ENCODE results near the gene IL17RC. TPM values are rescaled to one million over a fixed set of nuclear protein-coding genes. Genes with fewer than 3 reads are reported as not detected.

IL17RC gene
- total RNA-seq, 1 experiment from 2014 or later: 6.8 TPM

GRCh38 chr3:9890249-9891071 lies 26.4 kb upstream of the IL17RC start, which contains the start of gene JAGN1:
Gene JAGN1 (plus strand): TSS chr3:9890610. CDS start chr3:9890723, 113 bp downstream.
- H3K4me3 Mint-ChIP-seq: peak within 1 kb of the TSS; percentile 97 to 98
- no CpG with 5 or more reads among the region's 62 CpGs for WGBS (ENCODE audit: extremely low coverage, insufficient read length, low lambda C conversion rate)
- TF ChIP-seq CTCF (conservative IDR thresholded peaks at IDR 0.05): no peak

More at GRCh38 chr3:9890249-9891071, 26.4 kb upstream of the IL17RC start, which contains the start of gene JAGN1:
- peak; percentile 91 for DNase-seq
- Histone ChIP-seq H4K8ac (replicated peaks; ENCODE audit: insufficient read length, low read depth, low read length) (no peak within 1 kb of the TSS), H2AK5ac (ENCODE audit: insufficient read length, low read length) (no peak within 1 kb of the TSS), H2BK120ac (ENCODE audit: low read depth, low read length, poor library complexity, severe bottlenecking) (no peak within 1 kb of the TSS), H3K4me2 (ENCODE audit: insufficient read depth, insufficient read length, low read length) (peak within 1 kb of the TSS; percentile 83), H2BK12ac (ENCODE audit: insufficient read length, low read depth, low read length) (no peak within 1 kb of the TSS), H3K18ac (ENCODE audit: insufficient read length, low read depth, low read length) (peak within 1 kb of the TSS; percentile 59), H2BK15ac (ENCODE audit: low read depth, low read length) (no peak within 1 kb of the TSS), H3K27ac (ENCODE audit: insufficient read length, low read depth, low read length) (no peak within 1 kb of the TSS), H3K27me3 (ENCODE audit: insufficient read depth, low read length) (no peaks in the 10 kb centered on the region; the same call in 1 of the 2 replicates), H3K79me1 (ENCODE audit: insufficient read depth, low read depth, low read length, poor library complexity, severe bottlenecking) (peaks cover 6% of the 10 kb centered on the region), H3T11ph (ENCODE audit: low read length) (no peak within 1 kb of the TSS), H2AFZ (ENCODE audit: low read length) (peak within 1 kb of the TSS; percentile 83), H3K4ac (ENCODE audit: low read depth, low read length) (no peak within 1 kb of the TSS), H3K9me3 (ENCODE audit: control insufficient read depth, low read depth, low read length) (no peaks in the 10 kb centered on the region), H3K23ac (ENCODE audit: insufficient read length, low read depth, low read length) (no peak within 1 kb of the TSS), H2BK20ac (ENCODE audit: low read depth, low read length, poor library complexity, severe bottlenecking) (no peak within 1 kb of the TSS), H3K79me2 (ENCODE audit: insufficient read depth, low read length) (peaks cover 6% of the 10 kb centered on the region; the same call in 1 of the 2 replicates), H3K14ac (ENCODE audit: insufficient read depth, low read length) (peak within 1 kb of the TSS; percentile 88), H3K56ac (ENCODE audit: insufficient read length, low read depth, low read length) (no peak within 1 kb of the TSS), H4K20me1 (ENCODE audit: control insufficient read depth, insufficient read depth, insufficient read length) (no peaks in the 10 kb centered on the region), H4K91ac (ENCODE audit: insufficient read length, low read depth, low read length) (no peak within 1 kb of the TSS), H2BK5ac (ENCODE audit: insufficient read length, low read length) (no peak within 1 kb of the TSS), H3K9ac (ENCODE audit: extremely low read depth, insufficient read length, low read length) (peak within 1 kb of the TSS; percentile 85), H3K23me2 (ENCODE audit: insufficient read length, low read depth, low read length, poor library complexity, severe bottlenecking) (no peaks in the 10 kb centered on the region), H3K4me1 (ENCODE audit: insufficient read depth, low read length) (no peaks in the 10 kb centered on the region), H4K5ac (ENCODE audit: insufficient read length, low read depth, low read length) (no peak within 1 kb of the TSS)
- Mint-ChIP-seq H3K9me3 (no peaks in the 10 kb centered on the region), H3K27ac (peak within 1 kb of the TSS; percentile 84 to 100 (median 98); a peak in 6 of 7 replicates), H3K36me3 (ENCODE audit: insufficient read depth in 1 of 3, low read depth in 3 of 3) (peaks cover 15 to 30% (median 29%) of the 10 kb centered on the region in 3 experiments), H3K27me3 (ENCODE audit: low read depth) (no peaks in the 10 kb centered on the region; the same call in 1 of the 2 replicates), H3K4me1 (peaks cover 1 to 10% of the 10 kb centered on the region in 2 experiments; a peak in 2 of 4 replicates)

Data from H9 (cell line).